H1 (cell line): ENCODE results near the gene TMEM82. TPM values are rescaled to one million over a fixed set of nuclear protein-coding genes. Genes with fewer than 3 reads are reported as not detected.

Source experiments
- CEBPB ChIP-seq: IDR thresholded peaks from 2 replicates; pipeline ENCODE4 v1.6.1; 2012; ENCODE audit warnings: low read depth, low read length
- polyA plus RNA-seq, 7 experiments: library from polyadenylated mRNA; depleted of rRNA in 3 of 7; stranded (reverse) in 5 of 7; unstranded in 2 of 7; fragments of >200 nt in 5 of 7; fragments of 200-250 nt in 2 of 7; gene quantifications; 1 replicate in 5 of 7; 2 replicates in 1 of 7; 4 replicates in 1 of 7; pipeline versions ENCODE4 v1.2.1 to v1.2.3, GENCODE V29; 2011 to 2013; ENCODE audit warnings: missing spikeins in 2 of 7, mixed read lengths in 2 of 7
- total RNA-seq: library from RNA; stranded (reverse); fragmentation: NEBNext Ultra II Directional; extraction: Animal tissue kit (Norgen Biotek cat#: 25700); gene quantifications from 2 replicates; pipeline ENCODE4 v1.2.1, GENCODE V29; 2021

Gene TMEM82
- total and polyA plus RNA-seq, 2 of the 8 experiments (the other 6 are each of a cell fraction or from before 2014, with no cell fraction given): 0.32 to 2.1 TPM

DNA sequence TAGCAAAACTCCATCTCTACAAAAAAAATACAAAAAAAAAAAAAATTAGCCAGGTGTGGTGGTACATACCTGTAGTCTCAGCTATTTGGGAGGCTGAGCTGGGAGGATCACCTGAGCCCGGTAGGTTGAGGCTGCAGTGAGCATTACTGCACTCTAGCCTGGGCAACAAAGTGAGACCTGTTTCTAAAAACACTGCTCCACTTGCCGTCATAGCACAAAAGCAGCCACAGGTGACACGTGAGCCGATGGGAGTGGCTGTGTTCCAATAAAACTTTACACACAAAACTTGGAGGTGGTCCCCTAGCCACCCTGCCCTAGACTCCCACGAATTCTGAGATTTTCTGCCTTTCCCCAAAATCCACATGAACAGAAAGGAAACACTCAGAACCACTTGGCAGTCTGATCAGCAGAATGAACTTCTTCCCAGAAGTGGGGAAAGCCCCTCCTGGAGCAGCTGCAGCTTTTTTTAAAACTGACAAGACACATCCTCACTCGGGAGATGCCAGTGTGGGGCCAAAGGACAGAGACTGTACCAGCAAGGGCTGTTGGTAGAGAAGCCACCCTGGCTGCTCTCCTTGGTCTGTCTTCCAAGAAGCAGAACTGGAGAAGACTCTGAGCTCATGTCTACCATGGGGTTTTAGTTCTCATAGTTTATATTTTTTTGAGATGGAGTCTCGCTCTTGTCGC, 34.9 kb upstream of the TMEM82 start (continued):
- TF ChIP-seq CEBPB: no peak
- TF ChIP-seq, all 59 proteins: peak for 0
